Endodermal cell (in vitro differentiated cells): ENCODE data around the gene ZNF865. TPM values are rescaled to one million over a fixed set of nuclear protein-coding genes. Genes with fewer than 3 reads are reported as not detected.

Experiments
- DNase-seq: peaks from one replicate; pipeline ENCODE4 v3.0.0-alpha.2; 2017
- H3K27ac ChIP-seq: 2 replicates; pipeline ENCODE4 v1.5.1; 2013; ENCODE audit warnings: mild to moderate bottlenecking, low read depth, low read length, moderate library complexity
- H3K27me3 ChIP-seq: 2 replicates; pipeline ENCODE4 v1.6.1; 2013; ENCODE audit warnings: mild to moderate bottlenecking, low read length, moderate library complexity; ENCODE audit not compliant: insufficient read depth, control insufficient read depth, poor library complexity, severe bottlenecking
- H3K36me3 ChIP-seq: 2 replicates; pipeline ENCODE4 v1.7.0; 2013; ENCODE audit warnings: mild to moderate bottlenecking, low read length, moderate library complexity; ENCODE audit not compliant: control insufficient read depth, insufficient read depth
- H3K4me1 ChIP-seq: one replicate; pipeline ENCODE4 v1.7.0; 2013; ENCODE audit warnings: low read length; ENCODE audit not compliant: control insufficient read depth, insufficient read depth
- H3K4me3 ChIP-seq: 2 replicates; pipeline ENCODE4 v1.5.1; 2013; ENCODE audit warnings: mild to moderate bottlenecking, low read length, moderate library complexity
- H3K9ac ChIP-seq: 2 replicates; pipeline ENCODE4 v1.6.1; 2013; ENCODE audit warnings: mild to moderate bottlenecking, low read length, moderate library complexity; ENCODE audit not compliant: poor library complexity, severe bottlenecking; ENCODE audit errors: extremely low read depth
- H3K9me3 ChIP-seq: 2 replicates; pipeline ENCODE4 v1.6.1; 2013; ENCODE audit warnings: mild to moderate bottlenecking, low read length, moderate library complexity; ENCODE audit not compliant: control insufficient read depth
- H3K27ac Mint-ChIP-seq: 2 replicates; pipeline ENCODE4 v1.8.0; 2020; ENCODE audit warnings: mixed read lengths
- H3K27me3 Mint-ChIP-seq: 2 replicates; pipeline ENCODE4 v1.8.0; 2021; ENCODE audit warnings: mild to moderate bottlenecking, mixed read lengths; ENCODE audit not compliant: insufficient read depth
- H3K36me3 Mint-ChIP-seq: 2 replicates; pipeline ENCODE4 v1.8.0; 2020; ENCODE audit warnings: low read depth, mixed read lengths
- H3K4me1 Mint-ChIP-seq: 2 replicates; pipeline ENCODE4 v1.8.0; 2020; ENCODE audit warnings: mixed read lengths
- H3K4me3 Mint-ChIP-seq: 2 replicates; pipeline ENCODE4 v1.8.0; 2020; ENCODE audit warnings: mild to moderate bottlenecking, moderate library complexity, mixed read lengths
- H3K9me3 Mint-ChIP-seq: 2 replicates; pipeline ENCODE4 v1.8.0; 2020; ENCODE audit warnings: mild to moderate bottlenecking, mixed read lengths
- WGBS, 2 experiments: methylation state at CpG; one replicate each; pipeline versions ENCODE4 v1.1.5 to v1.1.7; 2013; ENCODE audit warnings: missing lambda C conversion rate in 2 of 2, mixed read lengths in 1 of 2; ENCODE audit not compliant: insufficient coverage in 1 of 2, insufficient read length in 1 of 2; 5-methylcytosine and 5-hydroxymethylcytosine counted together
- total RNA-seq, 2 donors: library from RNA; stranded (reverse); fragmentation: NEBNext Ultra II Directional in 1 of 2; extraction: Animal tissue kit (Norgen Biotek cat#: 25700) in 1 of 2; gene quantifications; 2 replicates in 1 of 2; 3 replicates in 1 of 2; pipeline ENCODE4 v1.2.1, GENCODE V29; 2021
- TF ChIP-seq, protein P1 (sequence below): fragments of 200-600 bp; sonication (generic); conservative IDR thresholded peaks from 2 replicates; pipeline ENCODE4 v1.5.0; 2021; ENCODE audit warnings: antibody characterized with exemption, mild to moderate bottlenecking

The ZNF865 gene
- total RNA-seq, 2 donors from 2014 or later, result 14.5 to 14.9 TPM

DNA sequence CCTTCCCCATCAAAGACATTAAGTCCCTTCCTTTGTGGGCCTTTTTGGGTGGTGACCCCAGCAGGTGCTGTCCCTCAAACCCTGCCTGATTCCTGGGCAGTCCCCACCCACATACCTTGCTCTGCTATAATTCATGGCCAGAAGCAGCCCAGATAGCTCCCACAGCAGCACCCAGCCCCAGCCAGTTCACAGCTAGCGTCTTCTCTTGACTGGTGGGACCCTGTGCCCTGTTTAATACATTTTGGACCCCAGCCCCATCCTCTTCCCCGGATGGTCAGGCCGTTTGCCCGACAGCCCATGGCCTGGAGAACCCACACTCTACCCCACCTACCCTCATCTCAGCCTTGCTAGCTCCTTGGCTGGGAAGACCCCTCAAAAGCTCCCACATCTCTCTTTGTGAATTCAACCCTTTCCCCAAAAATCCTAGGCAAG lies 44.7 kb downstream of the ZNF865 start:
- TF ChIP-seq, protein P1, sequence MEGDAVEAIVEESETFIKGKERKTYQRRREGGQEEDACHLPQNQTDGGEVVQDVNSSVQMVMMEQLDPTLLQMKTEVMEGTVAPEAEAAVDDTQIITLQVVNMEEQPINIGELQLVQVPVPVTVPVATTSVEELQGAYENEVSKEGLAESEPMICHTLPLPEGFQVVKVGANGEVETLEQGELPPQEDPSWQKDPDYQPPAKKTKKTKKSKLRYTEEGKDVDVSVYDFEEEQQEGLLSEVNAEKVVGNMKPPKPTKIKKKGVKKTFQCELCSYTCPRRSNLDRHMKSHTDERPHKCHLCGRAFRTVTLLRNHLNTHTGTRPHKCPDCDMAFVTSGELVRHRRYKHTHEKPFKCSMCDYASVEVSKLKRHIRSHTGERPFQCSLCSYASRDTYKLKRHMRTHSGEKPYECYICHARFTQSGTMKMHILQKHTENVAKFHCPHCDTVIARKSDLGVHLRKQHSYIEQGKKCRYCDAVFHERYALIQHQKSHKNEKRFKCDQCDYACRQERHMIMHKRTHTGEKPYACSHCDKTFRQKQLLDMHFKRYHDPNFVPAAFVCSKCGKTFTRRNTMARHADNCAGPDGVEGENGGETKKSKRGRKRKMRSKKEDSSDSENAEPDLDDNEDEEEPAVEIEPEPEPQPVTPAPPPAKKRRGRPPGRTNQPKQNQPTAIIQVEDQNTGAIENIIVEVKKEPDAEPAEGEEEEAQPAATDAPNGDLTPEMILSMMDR, result no peak
- no peaks in the 10 kb centered on the region for H3K9me3 Mint-ChIP-seq
- no peak overlapping the region for H3K27ac Mint-ChIP-seq
- H3K4me1 ChIP-seq, result peaks cover 6% of the 10 kb centered on the region
- 88 to 96% methylated on average over 4 of the region's 4 CpGs for WGBS, 2 experiments
- peaks cover 21% of the 10 kb centered on the region for H3K36me3 Mint-ChIP-seq
- H3K9me3 ChIP-seq, result no peaks in the 10 kb centered on the region
- peaks cover 18% of the 10 kb centered on the region for H3K36me3 ChIP-seq
- peaks cover 11% of the 10 kb centered on the region for H3K4me1 Mint-ChIP-seq
- peaks cover 2% of the 10 kb centered on the region for H3K27me3 Mint-ChIP-seq
- no peaks in the 10 kb centered on the region for H3K27me3 ChIP-seq
- no peak for DNase-seq
- H3K9ac ChIP-seq, result no peak overlapping the region
- no peak overlapping the region for H3K27ac ChIP-seq
- no peak overlapping the region for H3K4me3 Mint-ChIP-seq
- no peak overlapping the region for H3K4me3 ChIP-seq

DNA sequence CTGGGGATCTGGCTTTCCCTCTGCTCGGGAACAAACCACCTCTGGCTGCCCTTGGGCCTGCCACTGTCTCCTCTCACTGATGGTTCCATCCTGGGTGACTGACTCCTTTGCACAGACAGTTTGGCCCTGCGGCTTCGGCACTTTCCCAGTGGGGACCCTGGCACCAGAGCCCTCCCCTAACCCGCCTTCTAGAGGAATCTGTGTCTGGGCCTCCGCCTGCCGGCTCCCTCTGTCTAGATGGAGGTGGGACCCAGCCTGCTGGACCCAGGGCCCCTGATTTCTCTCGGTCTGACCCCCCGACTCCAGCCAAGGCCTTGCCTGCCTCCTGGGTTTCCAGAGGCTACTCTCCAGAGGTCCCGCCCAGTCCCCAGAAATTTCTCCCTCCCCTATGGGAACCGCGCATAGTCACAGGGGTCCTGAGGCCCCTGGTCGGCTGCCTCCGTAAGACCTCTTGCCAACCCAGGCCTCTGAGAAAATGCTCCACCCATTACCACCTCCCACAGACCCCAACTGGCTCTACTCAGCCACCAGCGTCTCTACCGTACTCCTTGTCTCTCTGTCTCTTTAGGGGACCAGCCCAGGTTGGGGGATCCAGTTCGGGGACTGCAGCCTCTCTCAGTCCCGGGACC lies 45.3 kb downstream of the ZNF865 start:
- peaks cover 15% of the 10 kb centered on the region for H3K36me3 Mint-ChIP-seq

GRCh38 chr19:55651236-55651635 lies 45.8 kb downstream of the ZNF865 start:
- no peaks in the 10 kb centered on the region for H3K9me3 Mint-ChIP-seq
- H3K27ac Mint-ChIP-seq, result no peak overlapping the region
- peaks cover 11% of the 10 kb centered on the region for H3K36me3 ChIP-seq
- H3K27ac ChIP-seq, result no peak overlapping the region
- H3K4me1 Mint-ChIP-seq, result peaks cover 15% of the 10 kb centered on the region
- H3K4me3 ChIP-seq, result no peak overlapping the region
- 82 to 91% methylated on average over 15 to 18 of the region's 18 CpGs for WGBS, 2 experiments
- DNase-seq, result no peak
- no peaks in the 10 kb centered on the region for H3K27me3 ChIP-seq
- no peaks in the 10 kb centered on the region for H3K9me3 ChIP-seq
- H3K36me3 Mint-ChIP-seq, result peaks cover 14% of the 10 kb centered on the region
- peaks cover 2% of the 10 kb centered on the region for H3K27me3 Mint-ChIP-seq
- H3K9ac ChIP-seq, result no peak overlapping the region
- TF ChIP-seq, protein P1, result no peak
- peaks cover 6% of the 10 kb centered on the region for H3K4me1 ChIP-seq
- H3K4me3 Mint-ChIP-seq, result no peak overlapping the region

More for the DNA sequence above, 45.3 kb downstream of the ZNF865 start:
- Mint-ChIP-seq H3K4me1 (peaks cover 11% of the 10 kb centered on the region), H3K4me3 (no peak overlapping the region), H3K27me3 (peaks cover 2% of the 10 kb centered on the region), H3K27ac (no peak overlapping the region), H3K9me3 (no peaks in the 10 kb centered on the region)
- Histone ChIP-seq H3K9me3 (no peaks in the 10 kb centered on the region), H3K4me1 (peaks cover 6% of the 10 kb centered on the region), H3K36me3 (peaks cover 12% of the 10 kb centered on the region), H3K27me3 (no peaks in the 10 kb centered on the region), H3K27ac (no peak overlapping the region), H3K9ac (no peak overlapping the region), H3K4me3 (no peak overlapping the region)
- WGBS, 2 experiments, result 91 to 92% methylated on average over 8 to 17 of the region's 17 CpGs
- TF ChIP-seq, protein P1, result no peak
- DNase-seq, result no peak
